PC-3 (cell line): ENCODE results near the gene PDS5B. TPM values are rescaled to one million over a fixed set of nuclear protein-coding genes. Genes with fewer than 3 reads are reported as not detected.

Source experiments
- ATAC-seq: fragments of 200-7000 bp; cut with Tn5 transposase; 2 replicates; pipeline ENCODE4 v1.9.1; 2020; ENCODE audit warnings: mild to moderate bottlenecking, moderate library complexity
- BruUV-seq: library from RNA; stranded (reverse); fragments of 400-500 nt; replicated peaks from 2 replicates; lab custom pipeline; 2021; lab: Mats Ljungman, UMichigan
- CTCF ChIA-PET: fragments of 300-600 bp; sonication (Branson Sonifier 250); formaldehyde crosslinking; loops from one replicate; lab custom pipeline; 2022; ENCODE audit warnings: antibody characterized with exemption; lab: Charles Lee
- POLR2A ChIA-PET: fragments of 300-600 bp; sonication (Branson Sonifier 250); formaldehyde crosslinking; loops from one replicate; lab custom pipeline; 2022; ENCODE audit warnings: antibody characterized with exemption; ENCODE audit not compliant: unreplicated experiment; lab: Charles Lee
- DNase-seq: peaks from one replicate; pipeline ENCODE4 v3.0.0-alpha.2; 2015
- H2AFZ ChIP-seq: fragments of 300-600 bp; sonication (generic); 2 replicates; pipeline ENCODE4 v1.6.0; 2016; ENCODE audit warnings: antibody characterized with exemption, low read length
- H3F3A ChIP-seq: fragments of 300-600 bp; sonication (generic); one replicate; pipeline ENCODE4 v1.6.0; 2017; ENCODE audit warnings: antibody characterized with exemption, low read length, control low read depth, mild to moderate bottlenecking; ENCODE audit not compliant: unreplicated experiment
- H3K27ac ChIP-seq: fragments of 300-600 bp; sonication (generic); 2 replicates; pipeline ENCODE4 v1.5.1; 2016; ENCODE audit warnings: mild to moderate bottlenecking, low read length
- H3K27me3 ChIP-seq: fragments of 300-600 bp; sonication (generic); 2 replicates; pipeline ENCODE4 v1.6.1; 2016; ENCODE audit warnings: low read length, mixed read lengths
- H3K36me3 ChIP-seq: fragments of 300-600 bp; sonication (generic); 2 replicates; pipeline ENCODE4 v1.6.1; 2016; ENCODE audit warnings: low read depth, mixed run types, low read length, mixed read lengths
- H3K4me1 ChIP-seq: fragments of 300-600 bp; sonication (generic); 2 replicates; pipeline ENCODE4 v1.5.1; 2016; ENCODE audit warnings: low read length; ENCODE audit not compliant: insufficient read depth
- H3K4me2 ChIP-seq: fragments of 300-600 bp; sonication (generic); 2 replicates; pipeline ENCODE4 v1.6.0; 2016; ENCODE audit warnings: low read length
- H3K4me3 ChIP-seq: fragments of 300-600 bp; sonication (generic); 2 replicates; pipeline ENCODE4 v1.5.1; 2016; ENCODE audit warnings: mild to moderate bottlenecking, low read length, mixed read lengths
- H3K79me2 ChIP-seq: fragments of 300-600 bp; sonication (generic); 2 replicates; pipeline ENCODE4 v1.6.1; 2017; ENCODE audit warnings: low read length, mixed read lengths
- H3K9ac ChIP-seq: fragments of 300-600 bp; sonication (generic); 2 replicates; pipeline ENCODE4 v1.6.0; 2016; ENCODE audit warnings: mild to moderate bottlenecking, low read length
- H3K9me2 ChIP-seq: fragments of 300-600 bp; sonication (generic); replicated peaks from 2 replicates; pipeline ENCODE4 v1.6.1; 2016; ENCODE audit warnings: mixed run types, low read length, mixed read lengths
- H3K9me3 ChIP-seq: fragments of 300-600 bp; sonication (generic); 2 replicates; pipeline ENCODE4 v1.6.1; 2016; ENCODE audit warnings: low read length, mixed read lengths
- H4K20me1 ChIP-seq: fragments of 300-600 bp; sonication (generic); 2 replicates; pipeline ENCODE4 v1.6.1; 2016; ENCODE audit warnings: low read length, mixed read lengths
- EZH2 ChIP-seq: fragments of 300-600 bp; sonication (generic); IDR thresholded peaks from one replicate; pipeline ENCODE4 v1.6.1; 2017; ENCODE audit warnings: antibody characterized with exemption, mild to moderate bottlenecking, low read length; ENCODE audit not compliant: unreplicated experiment
- EZH2phosphoT487 ChIP-seq: fragments of 300-600 bp; sonication (generic); IDR thresholded peaks from 2 replicates; pipeline ENCODE4 v1.6.1; 2018; ENCODE audit warnings: mild to moderate bottlenecking, antibody characterized with exemption, low read length, borderline replicate concordance
- intact Hi-C: fragments of 100-400 bp; cut with micrococcal nuclease; formaldehyde crosslinking; loops from 2 replicates; pipeline ENCODE4 v1.9.0; 2023
- total RNA-seq: library from RNA; depleted of rRNA; stranded (reverse); fragments of >200 nt; gene quantifications from 2 replicates; pipeline ENCODE4 v1.2.3, GENCODE V29; 2014
- TF ChIP-seq, protein P1 (sequence below): fragments of 300-600 bp; sonication (generic); conservative IDR thresholded peaks from 2 replicates; pipeline ENCODE4 v1.5.1; 2017; ENCODE audit warnings: antibody characterized with exemption, low read depth, mild to moderate bottlenecking, low read length

The PDS5B gene
- total RNA-seq, 1 experiment from 2014 or later: 20.3 TPM

DNA sequence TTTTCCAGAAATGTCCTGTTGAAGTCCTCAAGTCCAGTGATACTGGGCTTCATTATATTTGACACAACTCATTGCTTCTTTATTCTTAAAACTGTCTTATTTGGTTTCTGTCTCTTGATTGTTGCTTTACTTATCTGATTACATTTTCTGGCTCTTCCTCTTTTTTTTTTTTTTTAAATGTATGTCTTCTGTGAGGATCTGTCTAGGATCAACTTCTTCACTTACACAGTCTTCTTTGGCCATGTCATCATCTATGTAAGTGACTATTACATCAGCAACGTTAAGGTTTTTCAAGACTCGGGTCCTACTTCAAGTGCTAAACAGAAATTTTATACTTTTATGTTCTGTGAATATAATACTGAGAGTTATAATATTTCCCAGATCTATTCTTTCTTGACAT, 162.1 kb downstream of the PDS5B start:
- no peaks in the 10 kb centered on the region for H3K79me2 ChIP-seq
- no peaks in the 10 kb centered on the region for H3K27me3 ChIP-seq
- DNase-seq (no peak), ATAC-seq (no peak)
- H3K9me2 ChIP-seq: no peaks in the 10 kb centered on the region
- no TSS peak for BruUV-seq
- no peak for TF ChIP-seq EZH2phosphoT487
- TF ChIP-seq EZH2: no peak
- TF ChIP-seq, protein P1, sequence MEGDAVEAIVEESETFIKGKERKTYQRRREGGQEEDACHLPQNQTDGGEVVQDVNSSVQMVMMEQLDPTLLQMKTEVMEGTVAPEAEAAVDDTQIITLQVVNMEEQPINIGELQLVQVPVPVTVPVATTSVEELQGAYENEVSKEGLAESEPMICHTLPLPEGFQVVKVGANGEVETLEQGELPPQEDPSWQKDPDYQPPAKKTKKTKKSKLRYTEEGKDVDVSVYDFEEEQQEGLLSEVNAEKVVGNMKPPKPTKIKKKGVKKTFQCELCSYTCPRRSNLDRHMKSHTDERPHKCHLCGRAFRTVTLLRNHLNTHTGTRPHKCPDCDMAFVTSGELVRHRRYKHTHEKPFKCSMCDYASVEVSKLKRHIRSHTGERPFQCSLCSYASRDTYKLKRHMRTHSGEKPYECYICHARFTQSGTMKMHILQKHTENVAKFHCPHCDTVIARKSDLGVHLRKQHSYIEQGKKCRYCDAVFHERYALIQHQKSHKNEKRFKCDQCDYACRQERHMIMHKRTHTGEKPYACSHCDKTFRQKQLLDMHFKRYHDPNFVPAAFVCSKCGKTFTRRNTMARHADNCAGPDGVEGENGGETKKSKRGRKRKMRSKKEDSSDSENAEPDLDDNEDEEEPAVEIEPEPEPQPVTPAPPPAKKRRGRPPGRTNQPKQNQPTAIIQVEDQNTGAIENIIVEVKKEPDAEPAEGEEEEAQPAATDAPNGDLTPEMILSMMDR: no peak
- peaks cover 11% of the 10 kb centered on the region; the same call in 1 of the 2 replicates for H3K36me3 ChIP-seq
- intact Hi-C loops: no loop called here
- no peaks in the 10 kb centered on the region for H3F3A ChIP-seq
- H4K20me1 ChIP-seq: no peaks in the 10 kb centered on the region
- H3K9ac ChIP-seq: no peak overlapping the region
- CTCF ChIA-PET: no interaction called here
- H2AFZ ChIP-seq: no peak overlapping the region
- H3K9me3 ChIP-seq: no peaks in the 10 kb centered on the region
- H3K4me2 ChIP-seq: no peak overlapping the region
- H3K4me3 ChIP-seq: no peak overlapping the region
- POLR2A ChIA-PET: no interaction called here
- no peaks in the 10 kb centered on the region for H3K4me1 ChIP-seq
- no peak overlapping the region for H3K27ac ChIP-seq

DNA sequence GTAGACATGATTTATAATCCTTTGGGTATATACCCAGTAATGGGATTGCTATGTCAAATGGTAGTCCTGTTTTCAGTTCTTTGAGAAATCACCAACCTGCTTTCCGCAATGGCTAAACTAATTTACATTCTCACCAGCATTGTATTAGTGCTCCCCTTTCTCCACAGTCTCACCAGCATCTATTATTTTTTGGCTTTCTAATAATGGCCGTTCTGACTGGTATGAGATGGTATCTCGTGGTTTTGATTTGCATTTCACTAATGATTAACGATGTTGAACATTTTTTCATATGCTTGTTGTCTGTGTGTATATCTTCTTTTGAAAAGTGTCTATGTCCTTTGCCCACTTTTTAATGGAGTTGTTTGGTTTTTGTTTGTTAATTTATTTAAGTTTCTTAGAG, 165.1 kb downstream of the PDS5B start:
- Histone ChIP-seq H3K36me3 (peaks cover 8% of the 10 kb centered on the region; the same call in 1 of the 2 replicates), H3K4me2 (no peak overlapping the region), H2AFZ (no peak overlapping the region), H3K9me2 (no peaks in the 10 kb centered on the region), H3K4me3 (no peak overlapping the region), H3K27me3 (no peaks in the 10 kb centered on the region), H3K9ac (no peak overlapping the region), H3K9me3 (no peaks in the 10 kb centered on the region), H3K79me2 (no peaks in the 10 kb centered on the region), H4K20me1 (no peaks in the 10 kb centered on the region), H3K27ac (no peak overlapping the region), H3K4me1 (no peaks in the 10 kb centered on the region), H3F3A (no peaks in the 10 kb centered on the region)
- intact Hi-C loops: no loop called here
- no peak for TF ChIP-seq EZH2
- CTCF ChIA-PET: interaction anchor here (0.7 kb wide), 1 partner anchor 165 kb away, joined by 4 read pairs; no protein-coding TSS in a partner anchor
- BruUV-seq: no TSS peak
- POLR2A ChIA-PET: no interaction called here
- DNase-seq: no peak
- ATAC-seq: no peak

DNA sequence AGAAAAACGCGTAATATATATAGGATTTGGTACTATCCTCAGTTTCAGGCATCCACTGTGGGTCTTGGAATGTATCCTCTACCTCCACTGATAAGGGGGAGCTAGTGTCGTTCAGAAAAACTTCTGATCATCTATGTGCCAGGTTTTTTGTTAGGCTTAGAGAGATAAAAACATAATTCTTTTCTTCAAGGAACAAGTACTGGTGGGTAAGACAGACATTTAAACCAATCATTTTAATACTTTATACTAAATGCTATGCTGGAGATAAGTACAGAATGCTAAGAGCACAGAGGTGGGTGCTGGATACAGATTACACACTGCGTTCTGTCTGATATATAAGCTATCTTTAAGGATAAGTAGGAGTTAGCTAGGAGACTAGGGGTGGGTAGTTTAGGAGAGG, 166.1 kb downstream of the PDS5B start:
- Histone ChIP-seq H3K9me3 (no peaks in the 10 kb centered on the region), H3K9ac (no peak overlapping the region), H2AFZ (no peak overlapping the region), H3K27ac (no peak overlapping the region), H3K4me3 (no peak overlapping the region), H3K9me2 (no peaks in the 10 kb centered on the region), H3K4me2 (no peak overlapping the region), H3K36me3 (peaks cover 5% of the 10 kb centered on the region; the same call in 1 of the 2 replicates), H4K20me1 (no peaks in the 10 kb centered on the region), H3K79me2 (no peaks in the 10 kb centered on the region), H3F3A (no peaks in the 10 kb centered on the region), H3K27me3 (no peaks in the 10 kb centered on the region), H3K4me1 (no peaks in the 10 kb centered on the region)
- ATAC-seq (no peak), DNase-seq (no peak)
- ChIA-PET POLR2A (no interaction called here), CTCF (interaction anchor here (0.6 kb wide), 1 partner anchor 372 kb away, joined by 6 read pairs; no protein-coding TSS in a partner anchor)
- TF ChIP-seq, protein P1: no peak
- no TSS peak for BruUV-seq
- intact Hi-C loops: no loop called here
